ENCODE results near the gene ZNF664. TPM values are rescaled to one million over a fixed set of nuclear protein-coding genes. Genes with fewer than 3 reads are reported as not detected.

ZNF664 gene
- polyA plus RNA-seq (2011; rRNA removed) (42.4 and 45.0 TPM in 2 replicates), polyA minus RNA-seq (2011; rRNA and poly(A)+ RNA removed) (19.0 and 20.9 TPM in 2 replicates)

- peak within 1 kb of the TSS; percentile 84 for H3K4me3 ChIP-seq (ENCODE audit: low read depth, low read length)
- H3K36me3 ChIP-seq (ENCODE audit: control insufficient read depth, insufficient read depth, low read length), result no peaks in the 10 kb centered on the region
- CTCF ChIA-PET, result interaction anchor here (1.3 kb wide), 1 partner anchor 74 kb away, joined by 3 read pairs; no protein-coding TSS in a partner anchor
- no peak for DNase-seq (ENCODE audit: low read depth)
- POLR2A ChIA-PET, result no interaction called here
- H3K27me3 ChIP-seq (ENCODE audit: control insufficient read depth, insufficient read depth, low read length), result no peaks in the 10 kb centered on the region
- TF ChIP-seq, protein P1, sequence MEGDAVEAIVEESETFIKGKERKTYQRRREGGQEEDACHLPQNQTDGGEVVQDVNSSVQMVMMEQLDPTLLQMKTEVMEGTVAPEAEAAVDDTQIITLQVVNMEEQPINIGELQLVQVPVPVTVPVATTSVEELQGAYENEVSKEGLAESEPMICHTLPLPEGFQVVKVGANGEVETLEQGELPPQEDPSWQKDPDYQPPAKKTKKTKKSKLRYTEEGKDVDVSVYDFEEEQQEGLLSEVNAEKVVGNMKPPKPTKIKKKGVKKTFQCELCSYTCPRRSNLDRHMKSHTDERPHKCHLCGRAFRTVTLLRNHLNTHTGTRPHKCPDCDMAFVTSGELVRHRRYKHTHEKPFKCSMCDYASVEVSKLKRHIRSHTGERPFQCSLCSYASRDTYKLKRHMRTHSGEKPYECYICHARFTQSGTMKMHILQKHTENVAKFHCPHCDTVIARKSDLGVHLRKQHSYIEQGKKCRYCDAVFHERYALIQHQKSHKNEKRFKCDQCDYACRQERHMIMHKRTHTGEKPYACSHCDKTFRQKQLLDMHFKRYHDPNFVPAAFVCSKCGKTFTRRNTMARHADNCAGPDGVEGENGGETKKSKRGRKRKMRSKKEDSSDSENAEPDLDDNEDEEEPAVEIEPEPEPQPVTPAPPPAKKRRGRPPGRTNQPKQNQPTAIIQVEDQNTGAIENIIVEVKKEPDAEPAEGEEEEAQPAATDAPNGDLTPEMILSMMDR (IDR thresholded peaks at IDR 0.05; ENCODE audit: insufficient read depth, low read depth, low read length), result no peak
Measured at GRCh38 chr12:123972457-123973401, at the start of gene ZNF664, which contains the start of gene CCDC92. Gene ZNF664 (plus strand): TSS chr12:123973215. CDS start chr12:124012145, 38,930 bp downstream. Gene CCDC92 (minus strand): TSS chr12:123972831. CDS start chr12:123944305, 28,526 bp downstream.

GRCh38 chr12:123923927-123924326, 49.1 kb upstream of the ZNF664 start:
- H3K36me3 ChIP-seq (ENCODE audit: control insufficient read depth, insufficient read depth, low read length), result no peaks in the 10 kb centered on the region
- TF ChIP-seq, protein P1 (IDR thresholded peaks at IDR 0.05; ENCODE audit: insufficient read depth, low read depth, low read length), result no peak
- no peak for DNase-seq (ENCODE audit: low read depth)
- CTCF ChIA-PET, result no interaction called here
- no peaks in the 10 kb centered on the region for H3K27me3 ChIP-seq (ENCODE audit: control insufficient read depth, insufficient read depth, low read length)
- no peak overlapping the region for H3K4me3 ChIP-seq (ENCODE audit: low read depth, low read length)
- POLR2A ChIA-PET, result no interaction called here

GRCh38 chr12:123924539-123924938, 48.5 kb upstream of the ZNF664 start:
- ChIA-PET CTCF (no interaction called here), POLR2A (no interaction called here)
- Histone ChIP-seq H3K27me3 (ENCODE audit: control insufficient read depth, insufficient read depth, low read length) (no peaks in the 10 kb centered on the region), H3K4me3 (ENCODE audit: low read depth, low read length) (no peak overlapping the region), H3K36me3 (ENCODE audit: control insufficient read depth, insufficient read depth, low read length) (no peaks in the 10 kb centered on the region)
- TF ChIP-seq, protein P1 (IDR thresholded peaks at IDR 0.05; ENCODE audit: insufficient read depth, low read depth, low read length), result no peak
- DNase-seq (ENCODE audit: low read depth), result no peak

GRCh38 chr12:123928274-123928865, 44.6 kb upstream of the ZNF664 start:
- CTCF ChIA-PET, result no interaction called here
- POLR2A ChIA-PET, result no interaction called here
- no peaks in the 10 kb centered on the region for H3K27me3 ChIP-seq (ENCODE audit: control insufficient read depth, insufficient read depth, low read length)
- H3K36me3 ChIP-seq (ENCODE audit: control insufficient read depth, insufficient read depth, low read length), result no peaks in the 10 kb centered on the region
- TF ChIP-seq, protein P1 (IDR thresholded peaks at IDR 0.05; ENCODE audit: insufficient read depth, low read depth, low read length), result no peak
- DNase-seq (ENCODE audit: low read depth), result no peak
- H3K4me3 ChIP-seq (ENCODE audit: low read depth, low read length), result no peak overlapping the region

DNA sequence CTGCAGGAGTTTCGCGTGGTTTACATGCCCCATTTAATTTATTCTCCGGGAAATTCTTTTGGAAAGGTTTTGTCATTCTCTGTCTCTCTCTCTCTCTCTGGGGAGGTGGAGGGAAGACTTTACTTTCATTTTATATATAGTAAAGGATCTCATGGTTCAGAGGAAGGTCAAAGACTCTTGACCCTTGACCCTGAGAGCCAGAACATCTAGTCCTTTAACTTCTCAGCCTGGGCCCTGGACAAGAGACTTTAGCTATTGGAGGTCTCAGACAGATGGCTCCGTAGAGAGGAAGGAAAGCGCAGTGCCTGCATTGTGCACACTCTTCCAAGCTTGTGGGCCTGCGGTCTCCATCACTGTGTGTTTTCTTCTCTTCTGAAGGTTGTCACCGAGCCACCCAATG, 44.1 kb upstream of the ZNF664 start:
- POLR2A ChIA-PET, result no interaction called here
- TF ChIP-seq, protein P1 (IDR thresholded peaks at IDR 0.05; ENCODE audit: insufficient read depth, low read depth, low read length), result no peak
- CTCF ChIA-PET, result no interaction called here
- no peak for DNase-seq (ENCODE audit: low read depth)
- H3K4me3 ChIP-seq (ENCODE audit: low read depth, low read length), result no peak overlapping the region
- no peaks in the 10 kb centered on the region for H3K36me3 ChIP-seq (ENCODE audit: control insufficient read depth, insufficient read depth, low read length)
- no peaks in the 10 kb centered on the region for H3K27me3 ChIP-seq (ENCODE audit: control insufficient read depth, insufficient read depth, low read length)

Data from BJ (cell line).